HG03108 (cell line): Measurements from ENCODE around the gene MYLK4.

Source experiments
- ATAC-seq: cut with Tn5 transposase; IDR thresholded peaks from one replicate; pipeline ENCODE4 v1.9.1; 2021; ENCODE audit warnings: moderate library complexity; ENCODE audit not compliant: unreplicated experiment

The MYLK4 gene

GRCh38 chr6:2756687-2757224 lies 6.0 kb upstream of the MYLK4 start:
- ATAC-seq, result no peak

GRCh38 chr6:2756241-2756640 lies 5.5 kb upstream of the MYLK4 start:
- no peak for ATAC-seq

- no peak for ATAC-seq
These were observed 4.7 kb upstream of the MYLK4 start for GRCh38 chr6:2755456-2755855.

- no peak for ATAC-seq
These were observed 4.2 kb upstream of the MYLK4 start for GRCh38 chr6:2754911-2755310.

GRCh38 chr6:2754393-2754792 lies 3.7 kb upstream of the MYLK4 start:
- no peak for ATAC-seq

- no peak for ATAC-seq
These were observed 3.0 kb upstream of the MYLK4 start for GRCh38 chr6:2753743-2754142.

- no peak for ATAC-seq
These were observed 2.4 kb upstream of the MYLK4 start for GRCh38 chr6:2753110-2753489.

- ATAC-seq, result no peak
These were observed 1.9 kb upstream of the MYLK4 start for GRCh38 chr6:2752477-2753109.

- ATAC-seq, result no peak
These were observed 1.1 kb upstream of the MYLK4 start for GRCh38 chr6:2751871-2752270.

- ATAC-seq, result no peak
These were observed 637 bp downstream of the MYLK4 start for GRCh38 chr6:2749969-2750600.

- ATAC-seq, result no peak
These were observed 2.5 kb downstream of the MYLK4 start for GRCh38 chr6:2748183-2748582.

- ATAC-seq, result no peak
These were observed 4.1 kb downstream of the MYLK4 start for GRCh38 chr6:2746557-2747061.

- ATAC-seq, result no peak
These were observed 5.5 kb downstream of the MYLK4 start for GRCh38 chr6:2745246-2745645.

GRCh38 chr6:2744778-2745177 lies 5.9 kb downstream of the MYLK4 start:
- no peak for ATAC-seq

GRCh38 chr6:2744209-2744771 lies 6.4 kb downstream of the MYLK4 start:
- no peak for ATAC-seq

GRCh38 chr6:2743280-2744208 lies 7.2 kb downstream of the MYLK4 start:
- ATAC-seq, result no peak

GRCh38 chr6:2741756-2742155 lies 9.0 kb downstream of the MYLK4 start:
- no peak for ATAC-seq

GRCh38 chr6:2740581-2740980 lies 10.1 kb downstream of the MYLK4 start:
- no peak for ATAC-seq

- ATAC-seq, result no peak
These were observed 11.4 kb downstream of the MYLK4 start for GRCh38 chr6:2739335-2739734.

- ATAC-seq, result no peak
These were observed 12.2 kb downstream of the MYLK4 start for GRCh38 chr6:2738373-2738979.

GRCh38 chr6:2737885-2738284 lies 12.8 kb downstream of the MYLK4 start:
- ATAC-seq, result no peak
